Hematopoietic multipotent progenitor cell (in vitro differentiated cells): ENCODE measurements around the gene TIMMDC1. TPM values are rescaled to one million over a fixed set of nuclear protein-coding genes. Genes with fewer than 3 reads are reported as not detected.
A peak's percentile ranks its signal among the peaks of the same experiment; 100 is the strongest.

ENCODE experiments used
- DNase-seq, 3 donors: peaks; one replicate each; pipeline ENCODE4 v3.0.0-alpha.2; 2011 to 2015; ENCODE audit warnings: low read depth in 2 of 3, low spot score in 2 of 3
- total RNA-seq: library from RNA; depleted of rRNA; stranded (reverse); fragments of >200 nt; gene quantifications from one replicate; pipeline ENCODE4 v1.2.3, GENCODE V29; 2012

Gene TIMMDC1, protein sequence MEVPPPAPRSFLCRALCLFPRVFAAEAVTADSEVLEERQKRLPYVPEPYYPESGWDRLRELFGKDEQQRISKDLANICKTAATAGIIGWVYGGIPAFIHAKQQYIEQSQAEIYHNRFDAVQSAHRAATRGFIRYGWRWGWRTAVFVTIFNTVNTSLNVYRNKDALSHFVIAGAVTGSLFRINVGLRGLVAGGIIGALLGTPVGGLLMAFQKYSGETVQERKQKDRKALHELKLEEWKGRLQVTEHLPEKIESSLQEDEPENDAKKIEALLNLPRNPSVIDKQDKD
- 62.7 TPM for total RNA-seq

DNA sequence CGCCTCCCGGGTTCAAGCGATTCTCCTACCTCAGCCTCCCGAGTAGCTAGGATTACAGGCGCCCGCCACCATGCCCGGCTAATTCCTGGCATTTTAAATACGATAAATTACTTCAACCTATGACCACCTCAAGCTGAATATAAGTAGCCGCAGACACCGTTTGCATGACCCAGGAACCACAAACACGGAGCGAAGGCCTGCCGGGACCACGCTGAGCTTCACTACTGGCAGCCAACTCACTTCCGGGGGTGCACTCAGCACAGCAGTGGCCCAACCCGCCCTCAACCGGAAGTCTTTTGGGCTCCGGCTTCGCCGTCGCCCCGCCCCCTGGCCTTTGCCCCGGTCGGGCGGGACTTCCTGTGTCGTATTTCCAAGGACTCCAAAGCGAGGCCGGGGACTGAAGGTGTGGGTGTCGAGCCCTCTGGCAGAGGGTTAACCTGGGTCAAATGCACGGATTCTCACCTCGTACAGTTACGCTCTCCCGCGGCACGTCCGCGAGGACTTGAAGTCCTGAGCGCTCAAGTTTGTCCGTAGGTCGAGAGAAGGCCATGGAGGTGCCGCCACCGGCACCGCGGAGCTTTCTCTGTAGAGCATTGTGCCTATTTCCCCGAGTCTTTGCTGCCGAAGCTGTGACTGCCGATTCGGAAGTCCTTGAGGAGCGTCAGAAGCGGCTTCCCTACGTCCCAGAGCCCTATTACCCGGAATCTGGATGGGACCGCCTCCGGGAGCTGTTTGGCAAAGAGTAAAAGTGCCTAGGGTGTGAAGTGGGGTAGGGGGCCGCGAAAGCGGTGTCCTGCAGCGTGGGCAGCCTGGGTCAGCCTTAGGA is at the start of gene TIMMDC1:
Gene TIMMDC1, plus strand, starts transcription at position 362 of the 826 bp plus-strand sequence. Its CDS starts 187 bp downstream, at position 549.
- peak; percentile 93 to 98 (median 97) for DNase-seq

DNA sequence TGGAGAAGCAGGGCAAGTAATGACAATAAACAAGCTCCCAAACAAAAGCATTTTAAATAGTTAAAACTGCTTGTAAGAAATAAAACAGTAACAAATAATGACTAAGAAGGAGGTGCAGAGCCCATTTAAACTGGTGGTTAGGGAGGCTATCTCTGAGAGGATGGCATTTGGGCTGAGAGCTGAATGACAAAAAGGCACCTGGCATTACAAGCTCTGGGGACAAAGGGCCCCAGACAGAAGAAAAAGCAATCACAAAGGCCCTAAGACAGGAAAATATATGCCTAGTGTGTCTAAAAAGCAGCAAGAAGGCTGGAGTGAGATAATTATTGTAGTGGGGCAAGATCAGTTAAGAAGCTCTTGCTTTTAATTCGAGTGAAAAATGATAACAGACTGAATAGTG is 44.5 kb upstream of the TIMMDC1 start:
- no peak for DNase-seq

DNA sequence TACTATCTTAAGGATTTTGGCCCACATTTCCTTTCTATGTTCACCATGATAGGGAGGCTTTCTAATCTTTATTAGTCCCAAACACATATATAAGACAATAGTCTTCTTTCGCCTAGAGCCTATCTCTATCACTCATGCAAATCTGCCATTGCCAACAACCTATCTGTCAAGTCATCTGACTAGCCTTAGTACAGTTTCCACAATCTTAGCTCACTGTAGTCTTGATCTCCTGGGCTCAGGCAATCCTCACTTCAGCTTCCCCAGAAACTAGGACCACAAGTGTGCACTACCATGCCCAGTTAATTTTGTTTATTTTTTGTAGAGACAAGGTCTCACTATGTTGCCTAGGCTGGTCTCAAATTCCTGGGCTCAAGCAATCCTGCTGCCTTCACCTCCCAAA is 41.9 kb upstream of the TIMMDC1 start:
- DNase-seq: no peak

DNA sequence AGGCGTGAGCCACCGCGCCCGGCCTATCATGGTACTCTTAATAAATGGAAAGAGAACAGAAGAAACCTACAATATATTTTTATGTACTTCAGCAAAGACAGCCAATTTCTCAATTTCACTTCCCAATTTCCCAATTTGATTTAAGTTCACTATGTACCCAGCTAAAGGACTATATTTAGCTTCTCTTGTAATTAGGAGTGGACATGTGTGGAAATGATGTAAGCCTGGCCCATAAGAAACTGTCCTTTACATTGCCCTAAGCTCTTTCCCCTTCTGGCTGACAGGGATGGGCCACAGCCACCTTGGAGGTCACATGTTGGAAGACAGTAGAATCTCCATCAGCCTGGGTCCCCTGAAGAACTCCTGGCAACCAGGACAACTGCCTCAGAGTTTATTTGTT is 41.1 kb upstream of the TIMMDC1 start:
- DNase-seq: no peak

DNA sequence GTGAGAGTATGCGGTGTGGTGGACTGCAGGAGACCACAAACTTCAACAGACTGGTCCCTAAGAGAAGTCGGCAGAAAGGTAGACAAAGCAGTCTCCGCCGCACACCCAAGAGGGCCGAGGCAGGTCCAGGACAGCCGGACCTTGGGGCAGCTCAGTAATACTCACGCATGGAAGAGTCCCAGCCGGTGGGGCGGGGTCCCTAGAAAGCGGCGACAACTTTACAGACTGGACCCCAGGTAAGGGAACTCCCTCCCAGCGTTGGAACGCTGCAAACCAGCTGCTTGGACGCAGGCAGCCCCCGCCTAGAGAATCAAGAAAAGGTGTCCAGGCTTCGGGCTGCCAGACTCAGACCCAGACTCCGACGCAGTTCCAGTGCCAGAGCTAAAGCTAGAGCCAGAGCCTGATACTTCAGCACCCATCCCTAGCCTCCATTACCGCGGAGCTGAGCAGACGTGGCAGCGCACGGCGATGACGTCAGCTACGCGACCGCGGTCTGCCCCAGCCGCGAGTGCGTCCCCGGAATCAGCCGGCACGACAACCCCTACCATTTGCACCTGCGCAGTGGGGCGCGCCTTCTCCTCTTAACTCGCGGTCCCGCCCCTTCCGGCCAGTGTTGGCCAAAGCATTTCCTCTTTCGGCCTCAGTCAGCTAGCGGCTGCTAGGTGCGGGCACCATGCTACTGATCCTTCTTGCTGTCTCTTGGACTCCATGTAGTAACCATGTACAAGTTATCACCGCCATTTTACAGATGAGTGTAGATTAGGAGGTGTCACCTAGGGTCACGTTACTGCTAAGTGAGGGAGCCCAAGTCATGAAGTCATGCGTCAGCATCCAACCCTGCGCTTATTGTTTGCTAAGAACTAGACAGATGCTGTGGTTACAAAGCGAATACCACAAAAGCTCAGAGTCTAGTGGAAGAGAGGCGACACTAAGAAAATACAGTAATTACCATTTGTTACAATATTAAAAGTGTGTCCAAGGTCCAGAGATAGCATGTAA is 34.9 kb upstream of the TIMMDC1 start, which contains the start of gene TMEM39A:
Gene TMEM39A, minus strand, starts transcription at position 445 of the 999 bp plus-strand sequence. CDS start 1,541 bp downstream, outside the sequence.
- peak; percentile 99 to 100 (median 99) for DNase-seq

DNA sequence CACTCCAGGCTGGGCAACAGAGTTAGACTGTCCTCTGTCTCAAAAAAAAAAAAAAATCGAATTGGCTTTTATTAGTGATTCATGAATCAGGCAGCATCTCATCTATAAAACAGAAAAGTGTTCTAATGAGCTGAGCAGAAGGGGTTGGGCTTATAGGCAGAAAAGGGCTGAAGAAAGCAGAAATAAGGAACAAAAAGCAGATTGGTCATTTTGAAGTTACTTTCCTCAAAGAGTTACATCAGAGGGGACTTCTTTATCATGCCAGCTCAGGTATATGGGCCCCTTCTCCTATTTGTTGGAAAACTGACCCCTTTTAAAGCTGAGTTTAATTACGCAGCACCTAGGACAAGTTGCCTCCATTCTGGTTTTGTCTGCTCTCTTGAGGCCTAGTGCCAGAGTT is 30.3 kb upstream of the TIMMDC1 start:
- peak in 2 of 3 donors; percentile 4 to 44 for DNase-seq

DNA sequence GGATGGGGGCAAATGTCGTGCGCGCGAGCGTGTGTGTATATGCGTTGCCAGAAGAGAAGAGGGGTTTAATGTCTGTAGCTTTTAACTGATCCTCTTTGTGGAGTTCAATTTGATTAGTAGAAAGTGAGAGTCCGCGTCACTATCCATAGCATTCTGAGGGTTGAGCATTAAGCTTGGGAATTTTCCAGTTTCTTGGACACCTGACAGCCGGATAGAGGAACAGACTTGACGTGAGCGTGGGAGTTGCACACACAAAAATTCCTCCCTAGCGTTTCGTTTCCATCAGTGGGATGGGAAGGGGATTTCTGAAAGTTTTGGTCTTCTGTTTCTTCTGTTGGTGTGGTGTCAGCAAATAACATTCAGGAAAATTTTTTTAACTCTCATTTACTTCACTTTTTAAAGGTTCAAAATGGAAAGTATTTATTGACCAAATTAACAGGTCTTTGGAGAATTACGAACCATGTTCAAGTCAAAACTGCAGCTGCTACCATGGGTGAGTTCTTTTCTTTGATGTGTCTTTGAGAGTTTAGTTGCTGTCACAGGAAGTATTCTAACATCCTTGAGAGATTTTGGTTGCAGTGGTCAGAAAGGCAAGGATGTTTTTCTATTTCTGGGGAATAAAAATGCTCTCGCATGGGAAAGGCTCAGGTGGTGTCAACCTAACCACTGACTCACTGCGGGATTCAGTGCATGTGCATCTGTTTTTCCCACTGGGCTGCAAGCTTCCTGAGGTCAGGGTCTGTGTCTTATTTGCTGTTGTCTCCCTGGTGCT is 28.7 kb upstream of the TIMMDC1 start:
- no peak for DNase-seq

DNA sequence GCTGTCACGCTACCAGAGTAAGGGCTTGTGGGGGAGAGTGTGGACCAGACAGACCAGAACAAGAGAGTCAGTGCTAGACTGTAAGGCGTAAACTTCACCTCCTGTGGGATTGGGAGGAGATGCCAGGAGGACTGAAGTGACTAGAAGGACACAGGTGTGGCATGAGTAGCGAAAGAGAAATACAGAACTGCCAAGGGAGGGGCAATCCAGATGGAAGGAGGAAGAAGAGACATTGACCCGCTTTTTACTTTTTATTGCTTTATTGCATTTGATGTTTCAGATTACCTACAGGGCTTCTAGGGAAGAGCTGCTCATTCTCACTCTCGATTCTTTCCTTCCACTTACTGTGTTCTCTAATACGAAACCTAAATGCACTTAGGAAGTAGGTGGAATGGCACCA is 27.5 kb upstream of the TIMMDC1 start:
- DNase-seq: no peak

DNA sequence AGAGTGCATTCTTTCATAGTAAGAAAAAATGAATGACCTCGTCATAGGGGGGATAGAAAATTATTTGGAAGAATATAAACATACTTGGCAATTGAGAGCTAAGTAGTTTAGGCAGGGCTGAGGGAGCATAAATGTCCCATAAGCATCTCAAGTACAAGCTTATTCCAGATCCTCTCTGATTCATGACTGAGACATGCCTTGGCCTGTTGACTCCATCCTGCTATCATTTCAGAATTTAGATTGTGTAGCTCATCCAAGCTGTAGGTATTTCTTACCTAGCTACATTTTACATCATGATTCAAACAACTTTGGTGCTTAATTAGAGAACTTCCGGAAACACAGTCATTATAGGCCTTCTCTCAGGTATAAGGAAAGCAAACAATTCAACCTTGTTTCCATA is 17.3 kb upstream of the TIMMDC1 start:
- no peak for DNase-seq

DNA sequence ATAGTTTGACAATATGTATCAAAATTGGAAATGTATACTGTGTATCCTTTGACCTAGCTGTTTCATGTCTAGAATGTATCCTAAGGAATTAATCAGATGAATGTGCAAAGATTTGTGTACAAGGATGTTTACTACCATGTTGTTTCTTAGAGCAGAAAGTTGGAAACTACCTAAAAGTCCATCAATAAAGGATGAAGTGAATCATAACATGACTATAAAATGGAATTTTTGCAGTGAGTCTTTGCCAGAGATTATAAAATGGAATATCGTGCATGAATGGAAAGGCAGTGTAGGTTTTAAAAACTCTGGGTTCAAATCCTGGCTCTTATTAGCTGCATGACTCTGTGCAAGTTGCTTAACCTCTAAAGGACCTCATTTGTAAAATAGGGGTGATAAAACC is 15.2 kb upstream of the TIMMDC1 start:
- no peak for DNase-seq

DNA sequence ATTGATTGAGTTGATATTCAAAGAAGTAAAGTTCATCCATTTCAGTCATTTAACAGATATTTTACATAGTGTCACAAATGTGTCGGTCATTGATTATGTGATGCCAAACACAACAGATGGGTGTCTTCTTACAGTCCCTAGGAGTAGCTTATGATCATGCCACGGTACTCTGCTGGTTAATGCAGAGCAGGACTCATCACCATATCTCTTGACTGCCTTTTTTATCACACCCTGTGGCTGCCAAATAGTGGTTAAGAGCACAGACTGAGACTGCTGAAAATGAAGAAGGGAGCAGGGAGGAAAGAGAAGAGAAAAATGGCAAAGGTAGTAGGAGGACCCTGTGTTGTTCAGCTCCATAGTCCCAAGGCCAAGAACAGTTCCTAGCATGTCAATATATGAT is 12.8 kb upstream of the TIMMDC1 start:
- DNase-seq: no peak

DNA sequence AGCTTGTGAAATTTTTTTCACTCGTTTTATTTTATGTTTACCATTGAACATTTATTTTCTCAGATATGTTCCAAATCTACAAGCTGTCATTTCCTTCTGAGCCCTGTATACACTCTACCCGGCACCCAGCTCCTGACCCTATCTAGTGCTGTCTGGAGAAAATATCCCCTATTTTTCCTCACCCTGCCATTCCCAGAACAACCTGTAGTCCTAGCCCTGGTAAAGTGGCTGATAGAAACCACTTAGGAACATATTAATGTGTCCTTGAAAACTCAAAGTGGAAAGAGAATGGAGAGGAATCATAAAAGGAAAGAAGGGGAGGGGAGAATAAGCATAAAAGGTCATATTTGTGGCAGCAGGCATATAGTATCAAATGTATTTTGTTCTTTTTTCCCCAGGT is 8.2 kb upstream of the TIMMDC1 start:
- DNase-seq: no peak

DNA sequence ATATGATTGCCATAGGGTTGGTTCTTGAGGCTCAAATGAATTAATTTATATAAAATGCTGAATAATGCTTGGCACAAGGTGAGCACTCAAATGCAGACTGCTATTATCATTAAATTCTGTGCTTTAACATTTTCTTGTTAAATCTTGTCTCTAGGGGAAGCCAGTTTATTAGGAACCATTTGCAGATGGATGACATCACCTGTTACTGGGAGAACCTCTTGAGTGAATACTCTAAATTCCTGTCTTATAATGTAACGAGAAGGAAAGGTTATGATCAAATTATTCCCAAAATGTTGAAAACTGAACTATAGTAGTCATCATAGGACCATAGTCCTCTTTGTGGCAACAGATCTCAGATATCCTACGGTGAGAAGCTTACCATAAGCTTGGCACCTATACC is 6.2 kb upstream of the TIMMDC1 start:
- DNase-seq: no peak

DNA sequence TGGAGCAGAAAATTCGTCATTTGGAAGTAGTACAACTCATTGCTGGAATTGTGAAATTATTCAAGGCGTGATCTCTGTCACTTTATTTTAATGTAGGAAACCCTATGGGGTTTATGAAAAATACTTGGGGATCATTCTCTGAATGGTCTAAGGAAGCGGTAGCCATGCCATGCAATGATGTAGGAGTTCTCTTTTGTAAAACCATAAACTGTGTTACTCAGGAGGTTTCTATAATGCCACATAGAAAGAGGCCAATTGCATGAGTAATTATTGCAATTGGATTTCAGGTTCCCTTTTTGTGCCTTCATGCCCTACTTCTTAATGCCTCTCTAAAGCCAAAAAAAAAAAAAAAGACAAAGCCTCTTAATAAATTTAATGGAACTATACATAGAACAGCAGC is 5.5 kb upstream of the TIMMDC1 start:
- no peak for DNase-seq

DNA sequence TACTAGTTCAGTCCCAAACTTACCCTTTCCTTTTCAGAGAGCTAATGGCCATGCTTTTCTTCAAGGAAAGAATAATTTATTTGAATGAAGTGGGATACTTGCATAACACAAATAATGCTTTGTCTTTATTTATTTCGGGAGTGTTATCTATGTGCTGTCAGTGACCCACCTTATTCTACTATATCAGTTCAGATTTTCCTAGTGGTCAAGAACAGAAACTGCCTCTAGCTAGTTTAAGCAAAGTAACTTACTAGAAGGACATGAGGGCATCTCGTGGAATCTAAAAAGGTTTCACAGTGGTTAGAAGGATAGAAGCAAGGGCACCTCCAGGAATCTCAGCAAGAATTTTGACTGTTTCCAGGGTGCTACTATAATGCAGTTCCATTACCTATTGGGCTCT is 3.8 kb upstream of the TIMMDC1 start:
- no peak for DNase-seq

DNA sequence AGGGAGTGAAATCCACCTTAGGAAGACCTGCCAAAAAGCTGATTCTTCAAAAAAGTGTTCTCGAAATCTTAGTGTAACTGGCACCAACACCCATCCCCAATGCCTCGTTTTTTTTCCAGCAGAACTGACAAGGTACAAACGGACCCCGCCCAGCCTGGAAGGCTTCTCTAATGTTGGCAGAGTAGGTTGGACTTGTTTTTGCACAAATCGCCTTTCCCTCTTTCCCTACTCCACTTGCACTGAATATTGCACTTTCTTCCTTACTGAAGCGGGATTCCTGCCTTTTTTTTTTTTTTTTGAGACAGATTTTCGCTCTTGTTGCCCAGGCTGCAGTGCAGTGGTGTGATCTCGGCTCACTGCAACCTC is 544 bp upstream of the TIMMDC1 start:
- peak in 1 of 3 donors; percentile 11 for DNase-seq

DNA sequence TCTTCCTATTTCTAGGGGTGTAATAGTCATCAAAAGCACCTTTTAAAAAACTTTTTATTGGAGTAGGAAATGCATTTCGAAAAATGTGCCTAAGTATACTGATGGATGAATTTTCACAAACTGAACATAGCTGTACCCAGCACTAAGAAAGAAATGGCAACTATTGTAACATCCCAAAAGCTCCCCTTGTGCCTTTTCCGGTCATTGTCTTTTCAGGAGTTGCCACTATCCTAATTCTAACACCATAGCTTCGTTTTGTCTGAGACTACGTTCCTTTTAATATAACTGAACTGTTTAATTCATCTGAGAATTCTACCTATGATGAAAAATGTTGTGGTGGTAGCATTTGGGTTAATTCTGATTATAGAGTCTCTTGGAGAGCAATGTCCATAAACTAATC is 1.9 kb downstream of the TIMMDC1 start:
- DNase-seq: no peak

DNA sequence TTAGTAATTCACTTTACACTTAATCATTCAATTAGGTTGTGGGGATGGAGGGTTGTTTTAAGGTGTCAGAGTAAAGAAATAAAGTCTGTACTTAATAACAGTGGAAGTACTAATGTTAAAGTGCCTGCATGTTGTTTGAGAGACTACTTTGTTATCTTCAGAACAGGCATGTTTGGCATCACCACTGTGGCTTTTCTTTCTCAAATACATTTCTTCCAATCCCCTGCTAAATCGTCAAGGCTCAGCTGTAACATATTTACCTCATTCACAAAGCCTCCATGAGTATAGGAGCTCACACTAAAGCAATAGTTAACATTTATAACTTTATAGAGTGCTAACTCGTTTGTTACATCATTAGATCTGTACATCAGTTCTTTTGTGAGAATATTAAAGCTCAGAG is 2.6 kb downstream of the TIMMDC1 start:
- no peak for DNase-seq

DNA sequence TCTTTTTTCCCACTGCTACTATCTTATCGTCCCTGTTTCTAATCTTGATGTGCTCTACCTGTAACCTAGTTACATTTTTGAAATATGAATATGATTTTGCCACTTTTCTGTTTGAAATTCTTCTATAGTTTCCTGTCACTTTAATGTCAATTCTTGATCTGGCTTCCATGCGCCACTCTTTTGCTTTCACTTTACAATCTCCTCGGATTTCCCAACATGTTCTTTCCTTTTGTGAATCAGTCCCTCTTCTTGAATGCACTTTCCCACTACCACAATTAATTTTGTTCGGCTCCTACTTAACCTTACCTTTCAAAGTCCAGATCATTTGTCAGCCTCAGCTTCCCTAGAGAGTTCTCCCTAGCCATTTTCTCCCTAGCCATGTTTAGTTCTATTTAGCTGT is 8.3 kb downstream of the TIMMDC1 start:
- no peak for DNase-seq

DNA sequence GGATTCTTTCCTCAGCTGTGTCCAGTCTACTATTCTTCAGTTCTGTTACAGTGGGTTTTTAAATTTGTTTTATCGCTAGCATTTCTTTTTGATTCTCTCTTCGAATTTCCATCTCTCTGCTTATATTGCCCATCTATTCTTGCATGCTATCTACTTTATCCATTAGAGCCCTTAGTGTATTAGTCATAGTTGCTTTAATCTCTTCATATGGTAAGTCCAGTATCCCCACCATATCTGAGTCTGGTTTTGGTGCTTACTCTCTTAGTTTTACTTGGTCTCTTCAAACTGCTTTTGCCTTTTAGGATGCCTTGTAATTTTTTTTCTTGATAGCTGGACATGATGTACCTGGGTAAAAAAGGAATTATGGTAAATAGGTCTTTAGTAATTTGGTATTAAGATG is 9.1 kb downstream of the TIMMDC1 start:
- no peak for DNase-seq
